Adrenal gland (tissue), 12 donors: ENCODE measurements around the gene C1orf56. TPM values are rescaled to one million over a fixed set of nuclear protein-coding genes. Genes with fewer than 3 reads are reported as not detected.

Experiments
- DNase-seq, 7 donors: peaks; one replicate each; pipeline ENCODE4 v3.0.0-alpha.2; 2019 to 2020
- H3K27ac ChIP-seq, 5 donors: fragments of 200-600 bp; sonication (generic) in 4 of 5; 1 replicate in 3 of 5; 2 replicates in 2 of 5; pipeline versions ENCODE4 v1.5.1 to v1.8.0; 2016 to 2020; ENCODE audit warnings: mild to moderate bottlenecking in 1 of 5
- H3K27me3 ChIP-seq: fragments of 200-600 bp; 2 replicates; pipeline ENCODE4 v1.8.0; 2021
- H3K36me3 ChIP-seq, 2 donors: fragments of 200-600 bp; replicated peaks in 1 of 2; 1 replicate in 1 of 2; 2 replicates in 1 of 2; pipeline versions ENCODE4 v1.5.1 to v1.8.0; 2018 to 2022
- H3K4me1 ChIP-seq, 2 donors: fragments of 200-600 bp; replicated peaks in 1 of 2; 1 replicate in 1 of 2; 2 replicates in 1 of 2; pipeline versions ENCODE4 v1.5.1 to v1.8.0; 2018 to 2021
- H3K4me3 ChIP-seq, 4 donors: fragments of 200-600 bp; sonication (generic) in 3 of 4; one replicate each; pipeline ENCODE4 v1.5.1; 2016 to 2018
- H3K9me3 ChIP-seq, 3 donors: fragments of 200-600 bp; sonication (generic) in 1 of 3; replicated peaks in 1 of 3; 1 replicate in 2 of 3; 2 replicates in 1 of 3; pipeline versions ENCODE4 v1.5.1 to v1.8.0; 2016 to 2021
- CTCF ChIP-seq, 6 experiments: fragments of 450-650 bp in 4 of 6; fragments of 200-600 bp in 2 of 6; sonication (generic) in 1 of 6; IDR thresholded peaks; 1 replicate in 5 of 6; 2 replicates in 1 of 6; pipeline versions ENCODE4 v1.5.1 to v1.8.0; 2016 to 2021; ENCODE audit warnings: antibody characterized with exemption in 6 of 6, mild to moderate bottlenecking in 2 of 6, moderate library complexity in 1 of 6
- POLR2A ChIP-seq, 2 donors: fragments of 450-650 bp; IDR thresholded peaks; one replicate each; pipeline ENCODE4 v1.6.1; 2017; ENCODE audit warnings: antibody characterized with exemption in 2 of 2, mild to moderate bottlenecking in 2 of 2, moderate library complexity in 1 of 2
- WGBS, 4 donors: extraction: QIAGEN DNeasy Blood & Tissue Kit in 2 of 4; methylation state at CpG; one replicate each; pipeline versions ENCODE4 v1.1.5 to v1.1.7; 2013 to 2017; 5-methylcytosine and 5-hydroxymethylcytosine counted together
- intact Hi-C, 2 donors: fragments of 100-400 bp; cut with DNase I; formaldehyde crosslinking; loops; one replicate each; pipeline versions ENCODE4 v1.14.1 to v1.15.0; 2022 to 2023
- polyA plus RNA-seq, 3 donors: library from polyadenylated mRNA; stranded (reverse); fragments of 200-250 nt in 2 of 3; fragments of 350-450 nt in 1 of 3; fragmentation: Illumina TruSeq in 1 of 3; extraction: RNeasy Lipid Tissue Mini Kit (QIAGEN cat#74804) in 1 of 3; gene quantifications; one replicate each; pipeline ENCODE4 v1.2.3, GENCODE V29; 2013 to 2014
- total RNA-seq, 9 donors: library from RNA; depleted of rRNA in 4 of 9; stranded (reverse); fragments of >200 nt in 4 of 9; fragments of 120-200 nt in 1 of 9; fragmentation: NEBNext Ultra II Directional in 1 of 9; extraction: Animal tissue kit (Norgen Biotek cat#: 25700) in 1 of 9; gene quantifications; one replicate each; pipeline versions ENCODE4 v1.1.0 to v1.2.4, GENCODE V29; 2013 to 2023
- donor health status: healthy with polysubstance abuse.
- donor health status: Bipolar disorder and iron deficiency.
- donor health status: DM: yes; HTN: yes; CAD: no.
- donor health status: DM: no; HTN: no; CAD: no.
- donor health status: DM: no; HTN: no; CAD: no.
- donor health status: DM: yes; HTN: yes; CAD: no.

C1orf56 gene
- total and polyA plus RNA-seq, 12 donors: 3.9 to 29.7 (median 11.5) TPM

DNA sequence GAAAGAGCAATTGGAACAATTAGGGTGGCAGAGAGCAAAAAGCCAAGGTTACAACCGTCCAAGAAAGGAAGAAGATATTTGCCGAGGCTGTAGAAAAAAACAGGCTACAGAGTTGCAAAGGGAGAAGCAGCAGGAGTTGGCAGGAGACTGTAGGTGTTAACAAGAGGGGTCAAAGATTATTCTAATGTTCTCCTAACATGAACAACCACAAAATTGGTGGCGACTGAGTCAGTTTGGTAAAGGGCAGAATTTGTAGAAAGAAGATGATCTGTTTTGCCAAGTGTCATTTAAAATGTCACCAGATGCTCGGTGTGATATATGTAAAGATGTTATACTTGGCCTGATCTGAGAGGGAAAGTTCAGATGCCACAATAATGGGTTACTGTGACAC is 39.7 kb upstream of the C1orf56 start:
- Histone ChIP-seq H3K9me3 (no peaks in the 10 kb centered on the region), H3K27ac (peak overlapping the region; percentile 74 to 95 (median 76)), H3K4me1 (peaks cover 21 to 70% of the 10 kb centered on the region in 2 donors), H3K27me3 (no peaks in the 10 kb centered on the region), H3K4me3 (peak overlapping the region in 1 of 4 donors; percentile 93), H3K36me3 (peaks cover 0 to 2% of the 10 kb centered on the region in 2 donors)
- 5 to 12% (median 9%) methylated on average over 4 of the region's 4 CpGs for WGBS, 4 donors
- DNase-seq: no peak
- intact Hi-C loops: no loop called here
- TF ChIP-seq CTCF (IDR thresholded peaks at IDR 0.05): no peak
- no peak for TF ChIP-seq POLR2A (IDR thresholded peaks at IDR 0.05)

DNA sequence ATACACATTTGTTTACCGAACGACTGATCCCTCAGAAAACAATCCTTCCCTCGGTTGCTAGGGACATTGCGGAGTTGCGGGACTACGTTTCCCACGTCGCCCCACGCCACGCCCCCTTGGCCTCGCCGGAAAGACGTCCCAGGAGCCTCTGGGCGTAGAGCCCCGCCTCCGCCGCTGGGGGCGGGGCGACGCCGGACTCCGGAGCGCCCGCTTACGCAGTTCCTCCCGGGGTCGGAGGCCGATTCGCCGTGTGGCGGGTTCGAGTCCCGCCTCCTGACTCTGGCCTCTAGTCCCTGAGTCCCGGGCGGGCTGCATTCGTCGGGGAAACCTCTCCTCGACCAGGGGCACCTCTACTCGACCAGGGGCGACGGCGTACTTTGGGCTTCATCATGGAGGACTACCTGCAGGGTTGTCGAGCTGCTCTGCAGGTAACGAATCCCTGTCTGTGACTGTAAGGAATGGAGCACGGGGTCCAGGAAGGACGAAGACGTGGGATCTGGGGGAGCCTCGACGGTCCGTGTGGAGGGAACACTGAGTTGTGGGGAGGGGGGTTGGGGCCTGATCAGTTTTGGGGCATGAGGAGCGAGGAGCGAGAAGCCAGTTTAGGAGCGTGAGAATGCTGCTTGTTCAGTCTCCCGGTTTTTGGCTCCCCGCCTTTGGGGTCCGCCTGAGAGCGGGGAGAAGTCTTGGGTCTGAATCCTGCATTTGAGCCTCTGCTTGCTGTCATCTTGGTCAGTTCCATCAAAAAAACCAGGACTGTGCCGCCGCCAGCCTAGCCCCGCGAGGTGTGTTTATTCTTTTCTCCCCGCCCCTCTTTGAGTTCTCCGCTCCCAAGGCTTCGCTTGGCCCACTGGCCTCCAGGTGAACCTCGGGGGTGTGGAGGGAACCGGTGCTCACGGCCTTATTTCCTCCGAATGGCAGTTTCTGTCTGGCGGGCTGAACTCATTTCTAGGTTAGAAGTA is 39.0 kb upstream of the C1orf56 start, which contains the start of gene PRUNE1:
PRUNE1 (plus strand) TSS at position 206 of the 962 bp plus-strand sequence; CDS start at position 390, 184 bp downstream.
- Histone ChIP-seq H3K27me3 (no peaks in the 10 kb centered on the region), H3K36me3 (no peaks in the 10 kb centered on the region), H3K9me3 (no peaks in the 10 kb centered on the region), H3K4me1 (peaks cover 25 to 70% of the 10 kb centered on the region in 2 donors), H3K4me3 (peak within 1 kb of the TSS; percentile 46 to 98 (median 81)), H3K27ac (peak within 1 kb of the TSS; percentile 74 to 95 (median 76))
- 1% methylated on average over 32 to 69 of the region's 69 CpGs for WGBS, 4 donors
- peak in 1 of 2 donors; percentile 9 for TF ChIP-seq POLR2A (IDR thresholded peaks at IDR 0.05)
- TF ChIP-seq CTCF (IDR thresholded peaks at IDR 0.05): peak in 2 of 6 experiments; percentile 7 to 33
- DNase-seq: peak; percentile 96 to 98 (median 98)
- intact Hi-C loops: no loop called here

GRCh38 chr1:151009206-151009587 is 38.4 kb upstream of the C1orf56 start:
- Histone ChIP-seq H3K4me1 (peaks cover 25 to 69% of the 10 kb centered on the region in 2 donors), H3K27me3 (no peaks in the 10 kb centered on the region), H3K27ac (peak overlapping the region in 4 of 5 donors; percentile 74 to 95 (median 84)), H3K36me3 (no peaks in the 10 kb centered on the region), H3K9me3 (no peaks in the 10 kb centered on the region), H3K4me3 (peak overlapping the region in 3 of 4 donors; percentile 46 to 98 (median 93))
- DNase-seq: no peak
- no peak for TF ChIP-seq POLR2A (IDR thresholded peaks at IDR 0.05)
- TF ChIP-seq CTCF (IDR thresholded peaks at IDR 0.05): no peak
- 37 to 60% (median 45%) methylated on average over 3 of the region's 3 CpGs for WGBS, 4 donors
- intact Hi-C loops: no loop called here

DNA sequence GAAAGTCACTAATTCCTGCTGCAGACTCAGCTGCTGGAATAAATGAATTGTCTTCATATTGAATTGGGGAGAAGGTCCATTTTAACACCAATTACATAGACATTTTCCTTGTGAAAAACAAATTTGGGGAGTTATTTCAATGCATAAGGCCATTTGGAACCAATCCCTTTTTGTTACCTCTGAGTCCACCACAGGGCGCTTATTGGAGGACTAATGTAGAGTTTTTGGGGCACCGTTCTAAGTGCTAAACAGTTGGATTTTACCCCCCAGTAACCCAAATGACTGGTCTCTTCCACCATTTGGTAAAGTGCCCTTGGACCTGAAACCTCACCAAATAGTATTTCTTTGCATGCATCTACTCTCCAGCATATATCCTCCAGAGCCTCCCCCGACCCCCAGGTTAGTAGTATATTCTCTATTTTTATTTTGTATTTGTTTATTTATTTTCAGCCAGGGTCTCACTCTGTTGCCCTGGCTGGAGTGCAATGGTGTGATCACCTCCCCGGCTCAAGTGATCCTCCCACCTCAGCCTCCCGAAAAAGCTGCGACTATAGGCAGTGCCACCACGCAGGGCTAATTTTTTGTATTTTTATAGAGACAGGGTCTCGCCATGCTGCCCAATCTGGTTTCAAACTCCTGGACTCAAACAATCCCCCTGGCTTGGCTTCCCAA is 37.7 kb upstream of the C1orf56 start:
- H3K4me3 ChIP-seq: no peak overlapping the region
- DNase-seq: no peak
- peak overlapping the region in 1 of 5 donors; percentile 95 for H3K27ac ChIP-seq
- no peaks in the 10 kb centered on the region for H3K36me3 ChIP-seq
- H3K27me3 ChIP-seq: no peaks in the 10 kb centered on the region
- TF ChIP-seq POLR2A (IDR thresholded peaks at IDR 0.05) (no peak), CTCF (IDR thresholded peaks at IDR 0.05) (no peak)
- intact Hi-C loops: no loop called here
- H3K9me3 ChIP-seq: no peaks in the 10 kb centered on the region
- peaks cover 24 to 63% of the 10 kb centered on the region in 2 donors for H3K4me1 ChIP-seq
- WGBS, 4 donors: 97 to 98% (median 97%) methylated on average over 8 of the region's 8 CpGs
